Natural killer cell (primary cell): ENCODE data around the gene MAP2. TPM values are rescaled to one million over a fixed set of nuclear protein-coding genes. Genes with fewer than 3 reads are reported as not detected.

ENCODE experiments used
- ATAC-seq, 3 donors: fragments of 150-1000 bp in 2 of 3; fragments of 200-7000 bp in 1 of 3; cut with Tn5 transposase; 1 replicate in 1 of 3; 2 replicates in 2 of 3; pipeline ENCODE4 v1.10.0; 2021; ENCODE audit warnings: mild to moderate bottlenecking in 2 of 3, moderate library complexity in 2 of 3
- DNase-seq, 2 donors: peaks; one replicate each; pipeline versions ENCODE4 v3.0.0 to v3.0.0-alpha.2; 2013 to 2021; ENCODE audit warnings: mixed read lengths in 1 of 2
- H3K27ac ChIP-seq: one replicate; pipeline ENCODE4 v1.5.1; 2013; ENCODE audit warnings: mild to moderate bottlenecking, low read length
- H3K27me3 ChIP-seq: one replicate; pipeline ENCODE4 v1.6.1; 2013; ENCODE audit warnings: low read length; ENCODE audit not compliant: control insufficient read depth, insufficient read depth
- H3K36me3 ChIP-seq: one replicate; pipeline ENCODE4 v1.6.1; 2013; ENCODE audit warnings: low read length; ENCODE audit not compliant: control insufficient read depth, insufficient read depth
- H3K4me1 ChIP-seq: one replicate; pipeline ENCODE4 v1.6.1; 2013; ENCODE audit warnings: low read length; ENCODE audit not compliant: control insufficient read depth, insufficient read depth
- H3K4me3 ChIP-seq: one replicate; pipeline ENCODE4 v1.5.1; 2013; ENCODE audit warnings: low read length
- H3K9me3 ChIP-seq: one replicate; pipeline ENCODE4 v1.6.1; 2013; ENCODE audit warnings: low read length; ENCODE audit not compliant: control insufficient read depth, insufficient read depth
- H3K27ac Mint-ChIP-seq, 2 donors: one replicate each; pipeline ENCODE4 v1.8.0; 2022; ENCODE audit warnings: mild to moderate bottlenecking in 2 of 2, mixed read lengths in 2 of 2, moderate library complexity in 1 of 2
- H3K27me3 Mint-ChIP-seq, 2 donors: one replicate each; pipeline ENCODE4 v1.8.0; 2022; ENCODE audit warnings: low read depth in 2 of 2, mixed read lengths in 2 of 2
- H3K36me3 Mint-ChIP-seq: one replicate; pipeline ENCODE4 v1.8.0; 2022; ENCODE audit warnings: mixed read lengths
- H3K4me1 Mint-ChIP-seq, 2 donors: one replicate each; pipeline ENCODE4 v1.8.0; 2022; ENCODE audit warnings: mixed read lengths in 2 of 2
- H3K4me3 Mint-ChIP-seq: one replicate; pipeline ENCODE4 v1.8.0; 2022; ENCODE audit warnings: mild to moderate bottlenecking, moderate library complexity, mixed read lengths
- H3K9me3 Mint-ChIP-seq, 2 donors: one replicate each; pipeline ENCODE4 v1.8.0; 2022; ENCODE audit warnings: mixed read lengths in 2 of 2
- WGBS: methylation state at CpG from one replicate; pipeline ENCODE4 v1.1.7; 2013; ENCODE audit warnings: missing lambda C conversion rate; ENCODE audit not compliant: insufficient coverage; 5-methylcytosine and 5-hydroxymethylcytosine counted together
- intact Hi-C: fragments of 100-400 bp; cut with micrococcal nuclease; formaldehyde crosslinking; loops from one replicate; pipeline ENCODE4 v1.14.2; 2022
- total RNA-seq, 4 donors: library from RNA; stranded (reverse); fragments of 120-200 nt in 1 of 4; gene quantifications; one replicate each; pipeline versions ENCODE4 v1.2.3 to v1.2.4, GENCODE V29; 2013 to 2022
- TF ChIP-seq, protein P1 (sequence below): fragments of 200-600 bp; IDR thresholded peaks from one replicate; pipeline ENCODE4 v1.8.0; 2022; ENCODE audit warnings: antibody characterized with exemption

The MAP2 gene
- total RNA-seq, 3 donors from 2014 or later (not counting 1 experiment from before 2014, with no cell fraction given), result not detected

DNA sequence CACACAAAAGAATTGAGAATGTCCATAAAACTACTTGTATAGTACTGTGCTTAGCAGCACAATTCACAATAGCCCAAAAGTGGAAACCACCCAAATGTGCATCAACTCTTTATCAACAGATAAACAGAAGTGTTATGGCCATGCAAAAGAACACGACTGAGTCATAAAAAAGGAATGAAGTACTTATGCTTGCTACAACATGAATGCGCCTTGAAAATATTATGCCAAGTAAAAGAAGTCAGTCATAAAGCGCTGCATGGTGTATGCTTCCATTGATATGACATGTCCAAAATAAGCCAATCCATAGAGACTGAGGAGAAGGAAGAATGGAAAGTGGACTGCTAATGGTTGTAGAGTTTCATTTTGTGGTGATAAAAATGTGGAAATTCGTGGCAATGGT is 12.1 kb upstream of the MAP2 start:
- Histone ChIP-seq H3K4me1 (no peaks in the 10 kb centered on the region), H3K4me3 (no peak overlapping the region), H3K36me3 (no peaks in the 10 kb centered on the region), H3K9me3 (no peaks in the 10 kb centered on the region), H3K27ac (no peak overlapping the region), H3K27me3 (no peaks in the 10 kb centered on the region)
- intact Hi-C loops, result no loop called here
- WGBS, result 91% methylated on average over 3 of the region's 4 CpGs
- TF ChIP-seq, protein P1, sequence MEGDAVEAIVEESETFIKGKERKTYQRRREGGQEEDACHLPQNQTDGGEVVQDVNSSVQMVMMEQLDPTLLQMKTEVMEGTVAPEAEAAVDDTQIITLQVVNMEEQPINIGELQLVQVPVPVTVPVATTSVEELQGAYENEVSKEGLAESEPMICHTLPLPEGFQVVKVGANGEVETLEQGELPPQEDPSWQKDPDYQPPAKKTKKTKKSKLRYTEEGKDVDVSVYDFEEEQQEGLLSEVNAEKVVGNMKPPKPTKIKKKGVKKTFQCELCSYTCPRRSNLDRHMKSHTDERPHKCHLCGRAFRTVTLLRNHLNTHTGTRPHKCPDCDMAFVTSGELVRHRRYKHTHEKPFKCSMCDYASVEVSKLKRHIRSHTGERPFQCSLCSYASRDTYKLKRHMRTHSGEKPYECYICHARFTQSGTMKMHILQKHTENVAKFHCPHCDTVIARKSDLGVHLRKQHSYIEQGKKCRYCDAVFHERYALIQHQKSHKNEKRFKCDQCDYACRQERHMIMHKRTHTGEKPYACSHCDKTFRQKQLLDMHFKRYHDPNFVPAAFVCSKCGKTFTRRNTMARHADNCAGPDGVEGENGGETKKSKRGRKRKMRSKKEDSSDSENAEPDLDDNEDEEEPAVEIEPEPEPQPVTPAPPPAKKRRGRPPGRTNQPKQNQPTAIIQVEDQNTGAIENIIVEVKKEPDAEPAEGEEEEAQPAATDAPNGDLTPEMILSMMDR, result no peak
- ATAC-seq (no peak), DNase-seq (no peak)
- Mint-ChIP-seq H3K27me3 (no peaks in the 10 kb centered on the region), H3K4me1 (no peaks in the 10 kb centered on the region), H3K36me3 (no peaks in the 10 kb centered on the region), H3K9me3 (peaks cover 5 to 11% of the 10 kb centered on the region in 2 donors), H3K4me3 (no peak overlapping the region), H3K27ac (no peak overlapping the region)

DNA sequence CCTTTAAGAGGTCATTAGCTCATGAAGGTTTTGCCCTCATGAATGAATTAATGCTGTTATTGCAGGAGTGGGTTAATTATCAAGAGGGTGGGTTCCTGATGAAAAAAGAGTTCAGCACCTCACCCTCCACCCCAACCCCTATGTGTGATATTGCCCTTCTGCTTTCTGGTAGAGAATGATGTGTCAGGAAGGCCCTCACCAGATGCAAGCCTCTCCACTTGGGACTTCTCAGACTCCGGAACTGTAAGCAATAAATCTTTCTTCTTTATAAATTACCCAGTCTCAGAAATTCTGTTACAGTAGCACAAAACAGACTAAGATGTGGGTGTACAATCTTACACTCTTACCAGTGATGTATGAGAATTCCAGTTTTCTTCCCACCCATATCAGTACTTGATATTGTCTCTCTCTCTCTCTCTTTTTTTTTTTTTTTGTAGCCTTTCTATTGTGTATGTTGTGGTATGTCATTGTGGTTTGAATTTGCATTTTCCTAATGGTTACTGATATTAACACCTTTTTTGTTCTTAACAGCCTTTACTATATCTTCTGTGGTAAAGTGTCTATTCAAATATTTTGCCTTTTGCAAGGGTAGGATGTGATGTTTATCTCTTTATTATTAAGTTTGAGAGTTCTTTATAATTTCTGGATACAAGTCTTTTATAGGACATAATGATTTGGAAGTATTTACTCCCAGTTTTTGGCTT is 10.4 kb upstream of the MAP2 start:
- H3K4me1 Mint-ChIP-seq, result no peaks in the 10 kb centered on the region
- no peak overlapping the region for H3K4me3 Mint-ChIP-seq
- H3K27ac ChIP-seq, result no peak overlapping the region
- H3K4me3 ChIP-seq, result no peak overlapping the region
- peaks cover 5 to 11% of the 10 kb centered on the region in 2 donors for H3K9me3 Mint-ChIP-seq
- no peaks in the 10 kb centered on the region for H3K36me3 ChIP-seq
- no peaks in the 10 kb centered on the region for H3K27me3 Mint-ChIP-seq
- intact Hi-C loops, result no loop called here
- TF ChIP-seq, protein P1, result no peak
- no CpG with 5 or more reads among the region's 1 CpG for WGBS
- DNase-seq (no peak), ATAC-seq (no peak)
- H3K36me3 Mint-ChIP-seq, result no peaks in the 10 kb centered on the region
- no peaks in the 10 kb centered on the region for H3K4me1 ChIP-seq
- no peaks in the 10 kb centered on the region for H3K27me3 ChIP-seq
- H3K27ac Mint-ChIP-seq, result no peak overlapping the region
- H3K9me3 ChIP-seq, result no peaks in the 10 kb centered on the region

DNA sequence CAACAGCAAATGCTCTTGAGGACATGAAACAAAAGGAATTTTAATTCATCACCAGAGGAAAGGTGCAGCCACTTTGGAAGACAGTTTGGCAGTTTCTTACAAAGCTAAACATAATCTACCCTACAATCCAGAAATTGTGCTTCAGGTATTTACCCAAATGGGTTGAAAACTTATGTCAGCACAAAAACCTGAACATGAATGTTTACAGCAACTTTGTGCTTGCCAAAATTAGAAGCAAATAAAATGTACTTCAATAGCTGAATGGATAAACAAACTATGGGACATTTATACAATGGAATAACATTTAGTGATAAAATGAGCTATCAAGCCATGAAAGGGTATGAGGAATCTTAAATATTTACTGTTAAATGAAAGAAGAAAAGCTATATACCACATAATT is 6.9 kb upstream of the MAP2 start:
- Mint-ChIP-seq H3K27me3 (no peaks in the 10 kb centered on the region), H3K4me1 (no peaks in the 10 kb centered on the region), H3K4me3 (no peak overlapping the region), H3K9me3 (peaks cover 5 to 8% of the 10 kb centered on the region in 2 donors), H3K36me3 (no peaks in the 10 kb centered on the region), H3K27ac (no peak overlapping the region)
- Histone ChIP-seq H3K27me3 (no peaks in the 10 kb centered on the region), H3K36me3 (no peaks in the 10 kb centered on the region), H3K9me3 (no peaks in the 10 kb centered on the region), H3K4me3 (no peak overlapping the region), H3K4me1 (no peaks in the 10 kb centered on the region), H3K27ac (no peak overlapping the region)
- intact Hi-C loops, result no loop called here
- DNase-seq, result no peak
- ATAC-seq, result no peak
- TF ChIP-seq, protein P1, result no peak
